C4-2B (cell line): ENCODE data around the gene SFTPB.

Source experiments
- CTCF ChIP-seq: fragments of 450-650 bp; conservative IDR thresholded peaks from 2 replicates; pipeline ENCODE4 v1.5.1; 2017; ENCODE audit warnings: mild to moderate bottlenecking
- ZFX ChIP-seq: fragments of 450-650 bp; IDR thresholded peaks from 2 replicates; pipeline ENCODE4 v1.6.1; 2017

GRCh38 chr2:85663594-85664565 lies 4.1 kb downstream of the SFTPB start:
- TF ChIP-seq CTCF (no peak), ZFX (no peak)
